ENCODE results near the gene BACH2.
"Not testable (repeated sequence)": the region's sequence is repeated elsewhere in the genome, so short reads cannot be mapped to it uniquely, and the experiment has no call there.

Gene BACH2

GRCh38 chr6:90032489-90033212, 264.0 kb downstream of the BACH2 start:
- not testable (repeated sequence) for DNase-seq (ENCODE audit: low read depth in 2 of 2)

DNA sequence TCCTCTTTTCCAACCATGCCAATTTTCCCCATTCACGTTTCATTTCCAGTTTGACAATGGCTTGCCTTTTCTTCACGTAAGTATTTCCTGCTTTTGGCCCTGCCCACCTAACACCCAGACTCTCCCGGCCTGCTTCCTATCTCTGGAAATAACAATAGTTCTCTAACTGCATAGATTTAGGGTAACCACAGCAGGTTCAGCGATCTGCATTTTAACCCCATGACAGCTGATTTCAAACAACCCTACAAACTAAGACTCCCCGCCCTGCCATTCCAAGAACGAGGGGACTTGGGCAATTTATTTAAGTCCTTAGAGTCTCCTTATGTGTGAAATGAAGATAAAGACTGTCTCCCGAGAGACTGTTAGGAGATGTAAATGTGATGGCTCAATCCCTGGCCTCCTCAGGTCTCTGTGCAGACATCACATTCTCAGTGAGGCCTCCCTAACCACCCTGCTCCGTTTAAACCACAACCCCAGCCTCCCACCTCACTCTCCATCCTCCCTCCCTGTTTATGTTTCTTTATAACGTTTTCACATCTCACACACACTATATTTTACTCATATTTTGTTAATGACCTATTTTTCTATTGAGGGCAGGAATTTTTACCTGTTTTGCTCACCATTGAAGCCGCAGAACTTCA, 267.5 kb downstream of the BACH2 start:
- no peak for DNase-seq (ENCODE audit: low read depth in 2 of 2)

DNA sequence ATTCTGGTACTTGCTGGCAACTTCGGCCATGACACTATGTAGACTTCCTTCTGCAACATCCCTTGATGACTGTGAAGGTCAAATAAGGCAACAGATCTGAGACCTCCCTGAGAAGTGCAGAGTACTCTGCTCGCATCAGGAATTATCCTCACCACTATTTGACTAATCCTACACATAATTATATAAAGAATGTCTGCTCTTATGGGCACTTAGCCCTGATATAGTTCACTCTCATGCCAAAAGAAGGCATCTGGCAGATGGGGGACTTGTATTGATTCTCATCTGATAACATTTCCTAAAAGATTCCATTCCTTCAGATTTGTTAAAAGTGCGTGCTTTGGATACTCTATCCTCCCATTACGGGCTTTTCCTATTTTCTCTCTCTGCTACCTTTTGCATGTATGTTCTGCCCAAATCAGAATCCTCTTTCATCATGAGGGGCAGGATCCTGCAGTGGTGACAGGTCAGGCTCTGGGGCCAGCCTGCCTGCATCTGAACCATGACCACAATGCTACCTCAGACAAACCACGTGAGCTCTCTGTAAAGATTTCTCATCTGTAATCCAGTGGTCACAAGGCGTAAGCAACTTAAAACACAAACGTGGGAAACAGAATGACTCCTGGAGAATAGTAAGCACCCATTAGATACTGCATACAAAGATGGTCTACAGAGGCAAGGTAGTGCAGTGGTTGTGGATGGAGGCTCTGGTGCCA, 268.4 kb downstream of the BACH2 start:
- no peak for DNase-seq (ENCODE audit: low read depth in 2 of 2)

- DNase-seq (ENCODE audit: low read depth in 2 of 2), result no peak
These were observed 270.4 kb downstream of the BACH2 start for GRCh38 chr6:90026216-90026615.

GRCh38 chr6:90025523-90026061, 271.1 kb downstream of the BACH2 start:
- peak in 1 of 2 donors; percentile 55 for DNase-seq (ENCODE audit: low read depth in 2 of 2)

DNA sequence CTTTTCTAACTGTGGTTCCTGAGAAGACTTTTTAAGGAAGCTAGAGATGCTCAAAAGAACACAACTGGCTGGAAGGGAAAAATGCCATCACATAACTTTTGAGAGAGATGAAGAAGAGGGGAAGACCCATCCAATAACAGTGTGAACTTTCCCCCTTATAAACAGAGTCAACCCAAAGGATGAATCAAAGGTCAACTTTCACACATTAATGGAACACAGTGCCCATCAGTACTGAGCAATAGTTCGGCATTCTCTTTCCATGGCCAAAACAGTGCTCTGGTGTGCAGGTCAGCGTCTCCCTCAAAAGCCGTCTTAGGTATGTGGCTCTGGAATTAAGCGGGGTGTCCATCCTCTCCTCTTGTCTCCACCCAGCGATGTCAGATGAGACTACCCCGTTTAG, 272.0 kb downstream of the BACH2 start:
- DNase-seq (ENCODE audit: low read depth in 2 of 2), result no peak

- DNase-seq (ENCODE audit: low read depth in 2 of 2), result no peak
These were observed 274.9 kb downstream of the BACH2 start for GRCh38 chr6:90021711-90022110.

GRCh38 chr6:90020746-90021145, 275.9 kb downstream of the BACH2 start:
- DNase-seq (ENCODE audit: low read depth in 2 of 2), result no peak

GRCh38 chr6:90019216-90019615, 277.4 kb downstream of the BACH2 start:
- DNase-seq (ENCODE audit: low read depth in 2 of 2), result no peak

DNA sequence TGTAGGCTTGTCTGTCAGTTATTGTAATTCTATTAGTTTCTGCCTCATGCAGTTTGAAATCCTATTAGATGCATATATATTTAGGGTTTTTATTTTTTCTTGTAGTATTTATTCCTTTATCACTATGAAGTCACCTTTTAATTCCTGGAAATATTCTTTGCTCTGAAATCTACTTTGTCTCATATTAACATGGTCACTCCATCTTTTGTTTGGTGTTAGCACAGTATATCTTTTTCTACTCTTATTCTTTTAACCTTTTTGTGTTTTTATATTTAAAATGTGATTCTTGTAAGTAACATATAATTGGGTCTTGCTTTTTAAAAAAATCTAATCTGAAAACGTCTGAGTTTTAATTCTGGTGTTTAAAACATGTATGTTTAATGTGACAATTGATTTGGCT, 280.8 kb downstream of the BACH2 start:
- no peak for DNase-seq (ENCODE audit: low read depth in 2 of 2)

DNA sequence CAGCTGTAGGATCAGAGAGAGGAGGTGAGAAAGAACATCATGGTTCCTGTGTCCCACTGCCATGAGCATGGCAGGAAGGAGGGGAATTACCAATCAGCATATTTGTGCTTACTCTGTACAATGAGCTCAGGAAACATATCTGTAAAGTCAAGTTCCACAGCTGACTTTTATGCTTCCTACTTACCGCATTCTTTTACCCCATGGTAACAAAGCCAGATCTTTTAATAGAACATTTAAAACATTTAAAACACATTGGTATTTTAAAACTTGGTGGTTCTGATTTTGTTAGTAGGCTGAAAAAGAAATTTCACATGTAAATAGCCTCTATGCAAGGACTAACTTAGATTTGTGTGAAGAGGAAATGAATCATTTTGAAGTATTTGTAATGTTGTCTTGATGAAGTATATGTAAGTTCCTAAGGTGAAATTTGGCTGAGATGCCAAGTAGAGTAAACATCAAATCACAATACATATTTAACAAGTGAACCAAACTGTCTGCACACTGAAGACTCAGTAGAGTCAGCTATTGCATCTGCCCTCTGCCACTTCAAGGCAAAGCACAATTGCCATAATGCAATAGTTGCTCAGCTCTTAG, 287.6 kb downstream of the BACH2 start:
- DNase-seq (ENCODE audit: low read depth in 2 of 2), result no peak

GRCh38 chr6:90008189-90008907, 288.3 kb downstream of the BACH2 start:
- no peak for DNase-seq (ENCODE audit: low read depth in 2 of 2)

DNA sequence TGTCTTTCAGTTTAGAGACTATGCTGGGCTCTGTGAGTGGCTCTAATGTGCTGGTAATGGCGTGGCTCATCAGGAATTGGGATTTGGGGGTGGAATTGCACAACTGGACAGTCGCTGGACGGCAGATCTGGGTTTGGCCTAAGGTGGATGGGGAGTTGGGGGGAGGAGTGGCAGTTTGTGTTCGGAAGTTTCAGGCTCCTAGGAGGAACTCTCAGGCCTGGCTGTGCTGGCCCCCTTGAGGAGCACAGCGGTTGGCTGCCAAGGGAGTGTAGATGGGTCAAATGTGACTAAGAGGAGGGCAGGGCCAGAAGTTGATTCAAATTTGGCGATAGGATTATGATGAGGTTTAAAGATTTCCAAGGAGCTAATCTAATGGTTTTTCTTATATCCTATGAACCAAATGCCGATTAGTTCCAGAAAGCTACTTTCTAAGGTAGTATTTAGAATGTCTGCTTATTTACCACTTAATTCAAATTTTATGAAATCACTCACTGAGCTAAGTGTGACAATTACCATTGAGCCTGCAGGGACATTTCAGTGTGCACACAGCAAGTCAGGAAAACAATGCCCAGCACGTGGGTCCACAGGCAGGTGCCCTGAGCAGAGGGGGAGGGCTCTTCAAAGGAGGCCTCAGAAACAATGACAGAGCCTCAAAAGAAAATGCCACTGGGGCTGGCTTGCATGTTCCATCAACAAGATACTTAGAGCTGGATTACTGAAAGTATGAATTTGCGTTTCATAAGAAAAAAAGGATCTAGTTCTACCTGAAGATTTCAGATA, 291.4 kb downstream of the BACH2 start:
- no peak for DNase-seq (ENCODE audit: low read depth in 2 of 2)

GRCh38 chr6:90004511-90004910, 292.1 kb downstream of the BACH2 start:
- no peak for DNase-seq (ENCODE audit: low read depth in 2 of 2)

GRCh38 chr6:90003941-90004340, 292.7 kb downstream of the BACH2 start:
- no peak for DNase-seq (ENCODE audit: low read depth in 2 of 2)

GRCh38 chr6:90003069-90003795, 293.4 kb downstream of the BACH2 start:
- no peak for DNase-seq (ENCODE audit: low read depth in 2 of 2)

- DNase-seq (ENCODE audit: low read depth in 2 of 2), result peak in 1 of 2 donors; percentile 43
These were observed 295.5 kb downstream of the BACH2 start for GRCh38 chr6:90000864-90001731.

DNA sequence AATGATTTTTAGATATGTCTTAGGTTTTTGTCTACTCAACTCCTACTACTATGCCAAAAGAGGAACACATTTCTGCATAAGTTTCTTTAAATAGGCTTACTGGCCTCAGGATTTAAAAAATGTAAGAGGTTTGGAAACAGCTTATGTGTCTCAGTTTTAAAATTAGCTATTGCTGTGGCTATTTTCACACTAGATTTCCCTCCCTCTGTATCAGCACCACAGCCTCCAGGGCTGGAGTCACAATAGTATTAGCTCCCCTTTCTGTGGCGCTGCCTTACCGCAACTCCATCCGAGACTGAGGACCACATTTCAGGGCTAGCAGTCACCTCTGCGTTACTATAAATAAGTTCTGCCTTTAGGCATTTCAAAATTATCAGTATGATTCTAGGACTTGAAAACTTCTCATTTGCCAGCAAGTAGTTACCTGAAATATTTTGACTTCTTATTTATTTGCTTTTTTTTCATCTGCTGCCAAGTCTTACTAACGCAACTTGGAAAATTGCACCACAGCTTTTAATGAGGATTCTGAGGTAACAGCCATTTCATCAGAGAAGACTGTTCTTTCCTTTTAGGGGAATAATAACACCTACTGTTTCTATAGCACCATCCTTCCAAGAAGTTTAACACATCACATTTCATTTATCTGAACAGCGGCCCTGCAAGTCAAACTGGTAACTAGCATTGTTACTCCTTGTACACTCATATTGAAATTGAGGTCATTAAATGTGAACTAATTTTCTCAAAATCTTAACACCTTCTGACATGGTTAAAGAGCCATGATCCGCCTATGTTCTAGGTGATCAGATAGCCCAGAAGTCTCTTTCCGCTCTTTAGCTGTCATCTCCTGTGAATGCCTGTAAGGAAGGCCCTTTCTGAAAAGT, 296.5 kb downstream of the BACH2 start:
- no peak for DNase-seq (ENCODE audit: low read depth in 2 of 2)
